HG03571 (cell line): ENCODE measurements around the gene GMPS.
"Not testable (repeated sequence)": the region's sequence is repeated elsewhere in the genome, so short reads cannot be mapped to it uniquely, and the experiment has no call there.

Experiments
- ATAC-seq: cut with Tn5 transposase; IDR thresholded peaks from one replicate; pipeline ENCODE4 v1.9.1; 2021; ENCODE audit not compliant: unreplicated experiment

Gene GMPS

DNA sequence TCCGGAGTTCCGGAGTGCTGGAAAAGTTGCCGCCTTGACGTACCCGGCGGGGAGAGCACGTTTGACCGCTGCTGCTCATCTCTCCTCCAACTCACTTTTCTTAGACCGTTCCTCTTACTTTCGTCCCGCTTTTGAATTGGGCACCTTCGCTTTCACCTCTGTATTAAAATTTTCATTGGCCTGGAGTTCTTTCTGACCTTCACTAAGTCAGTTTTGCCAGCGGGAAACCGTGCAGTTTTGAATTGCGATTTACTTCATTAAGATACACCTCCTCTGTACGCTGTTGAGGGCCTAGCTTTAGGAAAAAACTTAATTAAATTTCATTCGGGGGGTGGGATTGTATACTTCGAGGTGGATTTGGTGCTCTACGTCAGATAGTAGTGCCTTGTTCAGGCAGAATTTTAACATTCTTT, 1.3 kb downstream of the GMPS start:
- no peak for ATAC-seq

DNA sequence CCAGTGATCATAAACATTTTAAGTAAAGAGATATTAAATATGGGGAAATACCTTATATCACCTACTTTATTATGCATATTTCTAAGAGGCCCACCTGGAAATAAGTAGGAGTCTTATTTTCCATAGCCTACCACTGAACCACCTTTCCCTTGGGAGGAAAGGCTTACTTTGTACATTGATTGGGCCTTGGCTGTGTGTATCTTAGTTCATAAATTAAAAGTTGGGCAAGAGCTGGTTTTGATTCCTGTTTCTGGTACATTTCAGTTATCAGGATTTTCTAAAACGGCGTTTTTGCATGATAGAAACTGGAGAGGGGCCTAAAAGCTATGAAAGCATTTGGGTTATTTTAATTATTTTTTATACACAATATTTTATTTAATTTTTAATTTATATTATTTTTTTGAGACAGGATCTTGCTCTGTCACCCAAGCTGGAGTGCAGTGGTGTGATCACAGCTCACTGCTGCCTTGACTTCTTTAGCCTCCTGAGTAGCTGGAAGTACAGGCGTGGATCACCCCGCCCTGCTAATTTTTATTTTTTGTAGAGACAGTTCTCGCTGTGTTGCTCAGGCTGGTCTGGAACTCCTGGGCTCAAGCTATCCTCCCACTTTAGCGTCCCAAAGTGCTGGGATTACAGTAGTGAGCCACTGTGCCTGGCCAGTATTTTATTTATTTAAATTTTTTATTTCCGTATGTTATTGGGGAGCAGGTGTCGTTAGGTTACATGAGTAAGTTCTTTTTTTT, 2.6 kb downstream of the GMPS start:
- ATAC-seq: no peak

DNA sequence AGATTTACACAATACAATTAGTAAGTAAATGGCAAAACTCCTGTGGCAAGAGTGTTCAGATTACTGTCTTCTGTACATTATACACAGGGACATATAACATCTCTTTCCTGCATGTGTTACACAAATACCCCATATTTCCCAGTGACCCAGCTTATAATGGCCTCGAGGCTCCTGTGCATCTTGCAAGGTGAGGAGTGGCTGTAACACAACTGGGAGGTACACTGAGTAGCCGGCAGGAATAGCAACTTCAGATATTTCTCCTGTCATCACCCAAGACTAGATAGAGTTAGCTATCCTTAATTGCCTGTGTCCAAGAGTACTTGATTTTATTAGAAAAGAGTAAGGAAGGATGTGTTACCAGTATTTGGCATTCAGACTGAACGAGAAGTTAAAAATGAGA, 5.6 kb downstream of the GMPS start:
- no peak for ATAC-seq

DNA sequence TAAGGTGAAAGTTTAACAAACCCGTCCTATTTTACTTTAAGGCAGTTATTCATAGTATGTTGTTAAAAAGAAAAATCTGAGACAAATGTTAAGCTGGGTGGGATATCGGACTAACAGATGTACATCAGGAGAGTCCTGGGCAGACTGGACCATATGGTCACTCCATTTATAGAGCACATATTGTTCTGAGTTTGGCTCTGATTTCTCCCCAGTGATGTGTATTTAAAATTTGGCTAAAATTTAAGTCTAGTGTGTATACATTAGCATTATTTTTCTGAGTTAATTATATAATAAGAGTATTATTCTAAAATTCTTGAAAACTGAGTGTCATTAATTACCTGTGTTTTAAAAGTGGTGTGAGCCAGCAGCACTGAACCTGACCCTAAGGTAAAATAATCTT, 6.1 kb downstream of the GMPS start:
- ATAC-seq: no peak

DNA sequence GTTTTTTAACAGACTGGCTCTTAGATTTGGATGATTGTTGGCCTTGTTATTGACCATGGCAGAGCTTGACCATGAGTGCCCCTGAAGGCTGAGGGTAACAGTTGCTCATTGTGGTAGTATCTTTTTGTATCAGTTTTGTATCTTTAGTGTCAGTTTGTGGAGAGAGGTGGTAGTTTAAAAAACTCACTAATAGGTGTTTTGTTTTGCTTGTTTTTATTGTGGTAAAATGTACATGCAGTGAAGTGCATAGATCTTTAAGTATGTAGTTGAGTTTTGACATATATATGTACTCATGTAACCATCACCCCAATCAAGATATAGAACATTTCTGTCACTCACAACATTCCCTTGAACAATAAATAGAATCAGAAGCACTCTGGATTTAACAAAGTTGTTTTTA, 9.8 kb downstream of the GMPS start:
- no peak for ATAC-seq

DNA sequence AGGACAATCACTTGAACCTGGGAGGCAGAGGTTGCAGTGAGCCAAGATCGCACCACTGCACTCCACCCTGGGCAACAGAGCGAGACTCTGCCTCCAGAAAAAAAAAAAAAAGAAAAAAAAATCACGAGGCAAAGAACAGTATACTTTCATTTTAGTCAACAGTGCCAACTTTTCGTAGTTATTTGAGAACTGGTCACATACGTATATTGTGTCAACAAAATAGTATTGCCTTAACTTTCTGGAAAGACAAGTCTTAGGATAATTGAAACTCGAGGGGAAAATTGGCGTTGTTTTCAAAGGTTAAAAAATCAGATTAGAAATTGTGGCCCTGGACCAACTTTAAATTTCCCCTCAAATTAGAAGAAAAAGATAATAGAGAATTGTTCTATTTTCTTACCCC, 13.8 kb downstream of the GMPS start:
- no peak for ATAC-seq

DNA sequence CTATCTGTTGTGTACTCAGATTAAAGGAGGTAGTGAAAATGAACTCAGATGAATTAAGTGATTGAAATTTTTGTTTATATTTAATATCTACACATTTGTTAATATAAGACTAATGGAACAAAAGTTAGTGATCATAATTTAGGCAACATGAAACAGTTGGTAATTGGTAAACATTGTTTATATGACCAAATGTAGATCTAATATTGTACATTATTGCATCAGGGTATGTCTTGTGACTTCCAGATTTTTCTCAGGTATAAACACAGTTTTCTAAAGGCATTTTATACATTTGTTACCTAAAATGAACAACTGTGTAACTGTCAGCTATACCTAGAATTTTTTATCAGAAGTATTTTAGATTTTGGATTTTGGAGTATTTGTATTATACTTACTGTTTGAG, 14.8 kb downstream of the GMPS start:
- ATAC-seq: no peak

DNA sequence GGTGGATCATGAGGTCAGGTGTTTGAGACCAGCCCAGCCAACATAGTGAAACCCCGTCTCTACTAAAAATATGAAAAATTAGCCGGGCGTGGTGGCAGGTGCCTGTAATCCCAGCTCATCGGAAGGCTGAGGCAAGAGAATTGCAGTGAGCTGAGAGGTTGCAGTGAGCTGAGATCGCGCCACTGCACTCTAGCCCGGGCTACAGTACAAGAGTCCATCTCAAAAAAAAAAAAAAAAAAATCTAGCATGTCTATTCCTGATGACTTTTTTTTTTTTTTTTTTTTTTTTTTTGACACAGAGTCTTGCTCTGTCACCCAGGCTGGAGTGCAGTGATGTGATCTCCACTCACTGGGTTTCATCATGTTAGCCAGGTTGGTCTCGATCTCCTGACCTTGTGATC, 15.9 kb downstream of the GMPS start:
- ATAC-seq: not testable (repeated sequence)

DNA sequence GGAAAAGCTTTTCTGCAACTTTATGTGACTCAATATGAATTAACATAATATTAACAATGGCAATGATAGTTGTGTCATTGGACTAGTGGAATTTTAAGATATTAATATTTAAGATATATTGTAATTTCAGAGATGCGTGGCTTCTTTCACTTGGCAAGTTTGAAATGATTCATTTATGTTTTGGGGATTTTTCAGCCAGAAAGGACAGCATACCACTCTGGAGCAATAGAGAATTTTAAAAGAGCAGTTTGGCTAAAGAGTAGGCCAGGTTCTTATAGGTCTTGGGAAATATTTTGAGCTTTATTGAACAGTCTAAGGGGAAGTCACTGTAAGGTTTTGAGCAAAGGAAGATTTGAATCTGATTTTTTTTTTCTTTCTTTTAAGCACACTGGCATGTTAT, 16.5 kb downstream of the GMPS start:
- no peak for ATAC-seq

DNA sequence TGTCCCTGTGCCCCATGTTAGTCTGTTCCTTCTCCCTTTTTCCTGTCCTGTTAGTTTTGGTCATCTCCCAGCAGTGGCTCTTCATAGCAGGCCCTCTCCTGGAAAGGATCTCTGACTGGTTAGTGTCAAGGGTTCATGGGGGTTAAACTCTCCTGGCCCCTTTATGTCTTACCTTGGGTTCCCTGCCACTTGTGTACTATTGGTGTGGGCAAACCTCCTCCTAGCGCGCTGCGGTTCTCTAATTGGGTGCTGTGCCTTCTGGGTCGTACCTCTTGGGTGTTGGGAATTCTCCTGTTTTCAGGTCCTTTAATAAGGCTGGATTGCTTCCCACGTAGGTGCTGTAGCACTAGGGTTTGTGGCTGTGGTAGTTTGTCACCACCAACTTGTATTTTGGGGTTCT, 18.8 kb downstream of the GMPS start:
- no peak for ATAC-seq

DNA sequence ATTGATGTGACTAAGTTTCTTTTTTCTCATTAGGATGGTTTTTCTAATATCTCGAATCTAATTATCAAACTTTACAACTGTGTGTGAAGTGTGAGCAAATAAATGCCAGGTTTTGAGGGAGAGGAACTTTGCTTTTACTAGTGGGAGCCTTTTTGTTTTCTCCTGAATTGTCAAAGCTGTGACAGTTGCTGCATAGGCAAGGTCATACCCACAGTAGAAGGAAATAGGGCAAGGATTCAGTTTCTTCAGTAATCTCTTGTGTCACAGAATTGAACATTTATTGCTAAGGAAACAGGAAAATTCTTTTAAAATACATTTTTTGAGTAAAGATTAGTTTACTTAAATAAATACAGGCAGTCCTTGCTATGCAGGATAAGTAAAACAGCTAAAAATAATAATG, 19.5 kb downstream of the GMPS start:
- no peak for ATAC-seq

DNA sequence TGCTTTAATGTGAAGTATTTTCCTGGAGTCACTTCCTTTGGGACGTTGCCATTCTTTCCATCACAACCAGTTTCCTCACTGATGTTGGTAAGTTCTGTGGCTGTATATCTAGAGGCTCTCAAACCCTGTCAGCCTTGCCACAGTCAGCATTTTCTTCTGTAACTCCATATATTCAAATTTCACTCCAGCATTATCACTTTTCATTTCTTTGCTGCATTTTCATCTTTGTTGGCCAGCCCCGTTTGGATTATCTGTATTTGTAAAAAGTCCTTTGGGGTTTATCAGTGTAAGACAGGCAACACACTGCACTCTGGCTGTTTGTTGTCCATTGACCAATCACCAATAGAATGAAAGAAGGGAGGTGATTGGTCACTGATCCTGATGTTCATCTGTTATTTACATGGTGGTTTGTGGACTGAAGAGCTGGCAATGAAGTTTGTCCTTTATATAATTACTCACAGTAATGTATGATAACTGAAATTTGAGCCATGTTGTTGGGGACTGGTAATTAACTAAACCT, 20.3 kb downstream of the GMPS start:
- no peak for ATAC-seq

DNA sequence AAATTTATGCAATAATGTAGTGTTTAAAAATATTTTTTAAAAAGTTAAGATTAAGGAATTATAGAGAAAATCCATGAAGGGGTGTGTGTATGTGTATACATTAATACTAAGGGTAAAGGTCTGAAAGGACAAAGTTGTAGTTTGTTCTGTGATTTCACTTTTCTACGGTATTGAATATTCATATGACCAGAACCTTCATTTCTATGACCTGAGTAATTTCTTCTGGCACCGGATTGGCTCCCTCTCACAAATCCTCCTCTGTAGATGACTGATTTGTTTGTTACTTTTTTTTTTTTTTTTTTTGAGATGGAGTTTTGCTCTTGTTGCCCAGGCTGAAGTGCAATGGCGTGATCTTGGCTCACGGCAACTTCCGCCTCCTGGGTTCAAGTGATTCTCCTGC, 20.9 kb downstream of the GMPS start:
- ATAC-seq: no peak

DNA sequence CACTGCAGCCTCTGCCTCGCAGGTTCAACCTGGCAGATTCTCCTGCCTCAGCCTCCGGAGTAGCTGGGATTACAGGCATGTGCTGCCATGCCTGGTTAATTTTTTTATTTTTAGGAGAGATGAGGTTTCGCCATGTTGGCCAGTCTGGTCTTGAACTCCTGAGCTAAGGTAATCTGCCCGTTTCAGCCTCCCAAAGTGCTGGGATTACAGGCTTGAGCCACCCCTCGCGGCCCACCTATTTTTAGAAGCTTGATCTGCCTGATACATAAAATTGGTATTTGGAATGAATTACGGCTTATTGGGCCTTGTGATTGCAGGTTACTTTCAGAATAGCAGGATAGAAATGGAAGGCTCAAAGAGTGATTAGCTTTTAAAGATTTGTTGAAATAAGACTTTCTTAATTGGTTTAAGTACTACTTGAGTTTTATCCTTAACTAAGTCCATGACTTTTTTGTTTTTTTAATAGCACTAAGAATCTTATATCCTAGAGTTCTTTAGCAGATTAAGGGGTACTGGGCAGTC, 25.0 kb downstream of the GMPS start:
- ATAC-seq: no peak

DNA sequence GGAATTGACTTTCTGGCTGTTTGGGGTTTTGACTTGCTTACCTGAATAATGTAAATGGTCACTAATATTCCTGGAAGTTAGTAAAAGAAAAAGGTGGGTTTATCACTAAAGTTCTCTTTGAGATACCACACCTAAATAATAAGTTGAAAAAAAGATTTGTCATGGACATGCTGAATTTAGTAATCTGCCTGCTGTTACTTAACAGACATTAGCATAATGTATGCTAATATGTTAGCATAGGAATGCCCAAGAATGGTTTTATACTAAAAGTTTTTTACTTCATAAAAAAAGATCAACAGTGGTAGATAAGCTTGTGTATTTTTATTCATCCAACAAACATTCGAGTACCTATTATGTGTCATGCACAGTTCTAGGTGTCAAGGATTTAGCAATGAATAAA, 36.5 kb downstream of the GMPS start:
- no peak for ATAC-seq

DNA sequence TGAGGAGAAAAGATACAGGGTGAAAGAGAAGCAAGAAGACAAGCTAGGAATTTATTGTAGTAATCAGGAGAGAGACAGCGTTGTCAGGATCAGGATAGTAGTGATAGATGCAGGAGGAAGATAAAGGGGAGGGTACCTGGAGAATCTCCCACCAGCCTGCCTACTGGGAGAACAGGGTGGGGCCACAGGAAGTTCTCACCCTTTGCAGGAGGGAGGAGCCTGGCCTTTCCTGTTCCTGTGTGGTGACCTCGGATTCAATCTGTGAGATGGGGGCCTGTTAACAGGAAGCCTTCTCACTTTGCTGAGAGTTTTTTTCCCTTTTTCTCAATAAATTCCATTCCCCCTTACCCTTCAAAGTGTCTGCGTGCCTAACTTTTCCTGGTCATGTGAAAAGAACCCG, 37.6 kb downstream of the GMPS start:
- ATAC-seq: no peak

DNA sequence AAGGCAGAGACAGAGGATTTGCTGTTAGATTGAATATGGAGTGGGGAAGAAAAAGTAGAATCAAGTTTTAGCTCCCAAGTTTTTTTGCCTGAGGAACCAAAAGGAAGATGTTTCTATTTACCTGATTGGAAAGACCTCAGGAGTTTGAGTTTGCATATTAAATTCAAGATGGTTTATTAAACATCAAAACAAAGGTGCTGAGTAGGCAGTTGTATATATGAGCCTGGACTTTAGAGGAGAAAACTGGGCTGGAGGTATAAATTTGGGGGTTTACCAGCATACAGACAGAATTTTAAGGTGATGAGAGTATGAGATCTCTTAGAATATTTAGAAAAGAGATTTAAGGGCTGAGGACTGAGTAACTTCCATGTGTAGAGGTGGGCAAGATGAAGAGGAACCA, 38.2 kb downstream of the GMPS start:
- no peak for ATAC-seq

DNA sequence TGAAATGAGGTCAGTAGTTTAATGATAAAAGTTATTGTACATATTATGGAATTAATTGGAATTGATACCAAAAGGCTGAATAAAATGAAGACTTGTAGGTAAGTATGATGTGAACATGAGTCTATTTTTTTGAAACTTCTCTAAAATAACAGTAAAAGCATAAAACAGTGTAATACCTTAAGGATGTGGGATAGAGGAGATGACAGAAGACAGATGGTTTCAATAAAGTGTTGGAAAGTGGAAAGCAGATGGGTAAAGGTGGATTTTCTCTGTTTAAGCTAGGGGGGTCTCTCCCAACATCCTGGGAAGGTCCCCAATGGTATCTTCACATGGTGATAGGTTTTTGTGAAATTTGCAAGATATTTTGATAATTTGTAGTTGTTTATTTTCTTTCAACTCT, 41.6 kb downstream of the GMPS start:
- no peak for ATAC-seq

DNA sequence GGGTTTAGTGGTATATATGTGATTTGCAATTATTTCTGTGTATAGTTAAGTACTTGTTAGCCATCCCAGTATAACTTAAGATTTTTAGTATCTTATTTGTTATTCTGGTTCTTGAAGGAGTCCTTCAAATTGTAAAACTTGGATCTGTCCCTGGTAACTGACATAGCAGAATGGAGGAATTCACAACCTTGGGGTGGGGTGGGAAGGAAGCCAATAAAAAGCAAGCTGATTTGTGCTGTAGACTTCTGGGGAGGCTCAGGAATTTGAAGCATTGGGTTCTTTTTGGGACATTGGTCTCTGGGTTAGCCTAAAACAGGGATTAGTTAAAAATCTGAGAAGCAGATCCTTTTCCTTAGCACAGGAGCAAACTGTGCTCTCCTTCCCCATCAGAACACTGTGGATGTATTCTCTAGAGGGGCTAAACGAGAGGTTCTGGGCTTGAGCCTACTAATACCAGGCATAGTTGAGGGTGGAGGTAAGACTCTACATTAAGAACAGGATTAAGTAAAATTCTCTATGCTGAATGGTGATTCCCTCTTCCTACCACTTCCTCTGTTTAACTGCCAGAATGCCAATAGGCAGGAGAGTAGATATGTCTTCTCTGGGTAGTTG, 42.2 kb downstream of the GMPS start:
- no peak for ATAC-seq

DNA sequence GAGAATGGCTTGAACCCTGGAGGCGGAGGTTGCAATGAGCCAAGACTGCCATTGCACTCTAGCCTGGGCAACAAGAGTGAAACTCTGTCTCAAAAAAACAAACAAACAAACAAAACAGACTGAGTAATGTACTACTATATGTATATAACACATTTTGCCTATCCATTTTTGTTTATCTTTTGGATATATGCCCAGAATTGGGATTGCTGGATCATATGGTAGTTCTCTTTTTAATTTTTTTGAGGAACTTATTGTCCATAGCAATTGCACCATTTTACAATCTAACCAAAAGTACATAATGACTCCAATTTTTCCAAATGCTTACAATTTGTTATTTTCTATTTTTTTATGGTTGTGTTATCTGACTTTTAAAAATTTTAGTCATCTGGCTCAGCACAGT, 47.3 kb downstream of the GMPS start:
- ATAC-seq: no peak

DNA sequence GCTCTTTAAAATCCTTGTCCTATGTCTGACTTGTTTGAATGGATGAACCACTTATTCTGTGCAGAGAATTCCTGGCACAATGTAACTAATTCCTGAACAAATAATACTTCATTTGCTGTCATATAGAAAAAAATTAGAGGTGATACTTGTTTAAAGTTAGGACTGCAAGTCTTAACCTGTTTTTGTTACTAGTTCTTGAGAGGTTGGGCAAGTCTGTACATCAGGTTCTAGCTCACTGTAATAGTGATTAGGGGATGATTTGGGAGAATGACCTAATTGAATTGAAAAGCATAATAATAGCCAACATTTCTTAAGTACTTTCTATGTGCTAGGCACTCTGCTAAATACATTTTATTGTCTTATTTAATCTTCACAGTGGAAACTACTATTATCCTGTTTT, 49.3 kb downstream of the GMPS start:
- no peak for ATAC-seq

DNA sequence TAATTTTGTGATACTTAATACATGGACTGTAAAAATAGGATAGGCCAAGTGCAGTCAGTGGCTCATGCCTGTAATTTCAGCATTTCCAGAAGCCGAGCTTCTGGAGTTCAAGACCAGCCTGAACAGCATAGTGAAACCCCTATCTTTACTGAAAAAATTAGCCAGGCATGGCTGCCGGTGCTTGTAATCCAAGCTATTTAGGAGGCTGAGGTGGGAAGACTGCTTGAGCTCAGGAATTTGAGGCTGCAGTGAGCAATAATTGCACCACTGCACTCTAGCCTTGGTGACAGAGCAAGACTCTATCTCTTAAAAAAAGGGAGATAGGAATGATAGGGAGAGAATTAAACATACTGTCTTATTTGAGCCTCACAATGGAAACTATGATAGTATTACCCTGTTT, 51.0 kb downstream of the GMPS start:
- no peak for ATAC-seq

DNA sequence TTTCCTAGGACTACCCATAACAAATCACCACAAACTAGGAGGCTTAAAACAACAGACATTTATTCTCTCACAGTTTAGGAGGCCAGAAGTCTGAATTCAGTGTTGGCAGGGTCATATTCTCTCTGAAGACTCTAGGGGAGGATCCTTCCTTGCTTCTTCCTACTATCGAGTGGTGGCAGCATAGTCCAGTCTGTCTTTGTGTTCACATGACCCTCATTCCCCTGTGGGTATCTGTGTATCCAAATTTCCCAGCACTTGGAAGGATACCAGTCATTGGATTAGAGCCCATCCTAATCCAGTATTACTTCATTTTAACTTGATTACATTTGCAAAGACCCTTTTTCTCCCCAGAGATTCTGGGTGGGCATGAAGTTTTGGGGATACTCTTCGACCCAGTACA, 63.8 kb downstream of the GMPS start:
- no peak for ATAC-seq
